ENCODE data around the gene LRRC46.

The LRRC46 gene

DNA sequence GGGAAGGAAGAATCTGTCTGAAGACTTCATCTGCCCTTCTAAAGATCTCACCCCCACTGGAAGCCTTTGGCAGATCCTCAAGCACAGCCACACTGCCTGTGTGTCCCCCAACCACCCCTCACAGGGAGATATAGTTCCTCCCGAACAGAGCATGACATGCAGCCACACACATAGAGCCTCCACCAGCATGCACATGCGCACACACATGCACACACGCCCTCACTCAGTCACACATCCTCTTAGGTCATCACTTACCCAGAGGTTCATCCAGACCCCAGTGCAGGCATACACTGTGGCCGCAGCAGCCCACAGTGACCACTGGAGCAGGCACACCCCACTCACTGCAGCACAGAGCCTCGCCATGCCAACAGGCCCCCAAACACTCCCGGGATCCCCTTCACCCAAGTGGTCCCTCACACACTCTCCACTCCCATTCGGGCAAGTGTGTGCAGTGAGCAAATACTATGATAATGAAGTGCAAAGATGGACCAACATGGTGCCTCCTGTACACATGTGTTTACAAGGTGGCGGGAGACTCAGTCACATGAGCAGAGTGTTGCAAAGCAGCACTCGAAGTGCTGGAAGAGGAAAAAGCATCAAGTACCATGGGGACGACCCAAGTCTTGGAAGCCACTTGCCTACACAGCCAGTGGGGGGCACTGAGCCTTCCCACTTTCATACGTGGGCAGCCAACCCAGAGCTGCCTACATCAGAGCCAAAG, 36.5 kb downstream of the LRRC46 start:
- no peak for DNase-seq (ENCODE audit: low read depth)
- TF ChIP-seq CTCF (IDR thresholded peaks at IDR 0.05; ENCODE audit: control insufficient read depth, insufficient read depth, low read depth, low read length, missing control alignments) = no peak
- H3K4me3 ChIP-seq (ENCODE audit: control insufficient read depth, low read depth, low read length) = no peak overlapping the region

- no peak for DNase-seq (ENCODE audit: low read depth)
- no peak overlapping the region for H3K4me3 ChIP-seq (ENCODE audit: control insufficient read depth, low read depth, low read length)
- TF ChIP-seq CTCF (IDR thresholded peaks at IDR 0.05; ENCODE audit: control insufficient read depth, insufficient read depth, low read depth, low read length, missing control alignments) = no peak
These were observed 37.6 kb downstream of the LRRC46 start for GRCh38 chr17:47869114-47869513.

DNA sequence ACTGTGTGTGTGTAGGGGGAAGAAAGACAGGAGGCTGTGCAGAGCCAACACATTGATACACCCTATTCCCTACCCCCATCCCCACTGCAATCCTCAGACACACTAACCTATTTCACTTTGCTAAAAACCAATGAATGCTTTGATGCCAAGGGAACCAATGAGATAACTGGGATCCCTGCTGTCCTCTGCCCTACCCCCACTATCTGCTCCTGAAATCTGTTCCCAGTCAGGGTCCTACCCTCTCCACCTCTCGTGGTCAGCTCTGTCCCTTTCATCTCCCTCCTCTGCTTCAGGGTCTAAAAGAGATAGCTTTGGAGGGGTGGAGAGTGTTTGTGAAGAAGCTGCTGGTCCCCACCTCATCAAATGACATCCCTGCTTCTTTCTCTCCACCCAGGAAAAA, 38.6 kb downstream of the LRRC46 start:
- no peak overlapping the region for H3K4me3 ChIP-seq (ENCODE audit: control insufficient read depth, low read depth, low read length)
- no peak for DNase-seq (ENCODE audit: low read depth)
- TF ChIP-seq CTCF (IDR thresholded peaks at IDR 0.05; ENCODE audit: control insufficient read depth, insufficient read depth, low read depth, low read length, missing control alignments) = no peak

DNA sequence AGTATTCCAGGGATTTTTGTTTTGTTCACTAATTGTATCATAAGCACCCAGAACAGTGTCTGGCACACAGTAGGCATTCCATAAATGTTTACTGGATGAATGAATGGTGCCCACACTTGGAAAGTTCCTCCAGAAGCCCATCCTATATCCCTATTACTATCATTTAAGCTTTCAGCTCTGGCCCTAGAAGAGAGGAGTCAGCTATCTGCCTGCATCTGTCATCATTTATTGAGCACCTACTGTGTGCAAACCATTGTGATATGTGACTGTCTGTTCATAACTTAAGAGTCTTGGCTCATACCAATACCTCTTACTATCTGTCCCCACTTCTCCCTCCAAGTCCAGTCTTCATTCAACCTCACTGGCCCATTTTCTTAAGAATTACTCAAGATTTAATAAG, 39.6 kb downstream of the LRRC46 start:
- no peak for DNase-seq (ENCODE audit: low read depth)
- H3K4me3 ChIP-seq (ENCODE audit: control insufficient read depth, low read depth, low read length) = no peak overlapping the region
- no peak for TF ChIP-seq CTCF (IDR thresholded peaks at IDR 0.05; ENCODE audit: control insufficient read depth, insufficient read depth, low read depth, low read length, missing control alignments)

- peak overlapping the region; percentile 8; the same call in 1 of the 2 replicates for H3K4me3 ChIP-seq (ENCODE audit: control insufficient read depth, low read depth, low read length)
These were observed 40.7 kb downstream of the LRRC46 start for GRCh38 chr17:47872019-47872650.

GRCh38 chr17:47872651-47873161, 41.2 kb downstream of the LRRC46 start:
- H3K4me3 ChIP-seq (ENCODE audit: control insufficient read depth, low read depth, low read length) = peak overlapping the region; percentile 8; the same call in 1 of the 2 replicates
- no peak for TF ChIP-seq CTCF (IDR thresholded peaks at IDR 0.05; ENCODE audit: control insufficient read depth, insufficient read depth, low read depth, low read length, missing control alignments)
- DNase-seq (ENCODE audit: low read depth) = no peak

More at GRCh38 chr17:47872019-47872650, 40.7 kb downstream of the LRRC46 start:
- TF ChIP-seq CTCF (IDR thresholded peaks at IDR 0.05; ENCODE audit: control insufficient read depth, insufficient read depth, low read depth, low read length, missing control alignments) = no peak
- no peak for DNase-seq (ENCODE audit: low read depth)

Data from AG09309 (cell line).